Ascending aorta (tissue), 2 donors: Measurements from ENCODE around the gene WDR70. TPM values are rescaled to one million over a fixed set of nuclear protein-coding genes. Genes with fewer than 3 reads are reported as not detected.
"Not testable (repeated sequence)": the region's sequence is repeated elsewhere in the genome, so short reads cannot be mapped to it uniquely, and the experiment has no call there.

Source experiments
- DNase-seq, 2 donors: peaks; one replicate each; pipeline ENCODE4 v3.0.0-alpha.2; 2019; ENCODE audit warnings: low spot score in 2 of 2
- H3K27ac ChIP-seq, 2 donors: fragments of 200-600 bp; sonication (generic); one replicate each; pipeline ENCODE4 v1.5.1; 2016 to 2017; ENCODE audit warnings: mild to moderate bottlenecking in 1 of 2
- H3K27me3 ChIP-seq: fragments of 200-600 bp; sonication (generic); one replicate; pipeline ENCODE4 v1.5.1; 2017
- H3K36me3 ChIP-seq, 2 donors: fragments of 200-600 bp; sonication (generic); one replicate each; pipeline ENCODE4 v1.5.1; 2016
- H3K4me1 ChIP-seq, 2 donors: fragments of 200-600 bp; sonication (generic); one replicate each; pipeline ENCODE4 v1.5.1; 2016 to 2017; ENCODE audit warnings: mild to moderate bottlenecking in 1 of 2
- H3K4me3 ChIP-seq, 2 donors: fragments of 200-600 bp; sonication (generic); one replicate each; pipeline ENCODE4 v1.5.1; 2016 to 2017; ENCODE audit warnings: mild to moderate bottlenecking in 1 of 2
- H3K9me3 ChIP-seq, 2 donors: fragments of 200-600 bp; sonication (generic); one replicate each; pipeline ENCODE4 v1.5.1; 2016
- CTCF ChIP-seq, 3 experiments: fragments of 200-600 bp in 2 of 3; fragments of 450-650 bp in 1 of 3; sonication (generic) in 2 of 3; IDR thresholded peaks; one replicate each; pipeline ENCODE4 v1.5.1; 2016 to 2019; ENCODE audit warnings: antibody characterized with exemption in 3 of 3, mild to moderate bottlenecking in 1 of 3, moderate library complexity in 1 of 3
- intact Hi-C: fragments of 100-400 bp; cut with DNase I; formaldehyde crosslinking; loops from one replicate; pipeline ENCODE4 v1.15.1; 2023
- total RNA-seq: library from RNA; depleted of rRNA; stranded (reverse); fragments of >200 nt; gene quantifications from one replicate; pipeline ENCODE4 v1.1.0, GENCODE V29; 2016

Gene WDR70
- total RNA-seq, 1 donor from 2014 or later, result 8.7 TPM

DNA sequence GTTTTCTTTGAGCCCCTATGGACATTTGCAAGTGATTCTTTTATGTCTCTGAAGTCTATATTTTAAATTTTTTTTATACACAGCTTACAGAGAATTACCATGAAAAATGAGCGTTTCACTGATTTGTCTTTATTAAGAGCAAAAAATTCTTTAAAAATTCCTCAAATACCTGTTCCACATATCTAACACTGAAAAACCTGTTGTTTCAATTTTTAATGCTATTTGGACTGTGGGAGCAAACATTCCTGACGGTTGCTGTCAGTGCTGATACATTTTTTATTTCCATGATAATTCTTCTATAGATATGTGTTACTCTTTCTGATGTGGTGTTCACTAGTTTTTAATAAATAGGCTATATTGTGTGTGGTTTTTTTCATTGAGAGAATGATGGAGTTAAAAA is 261.0 kb downstream of the WDR70 start:
- Histone ChIP-seq H3K9me3 (peaks cover 0 to under 1% of the 10 kb centered on the region in 2 donors), H3K27me3 (no peaks in the 10 kb centered on the region), H3K27ac (no peak overlapping the region), H3K4me1 (no peaks in the 10 kb centered on the region), H3K36me3 (no peaks in the 10 kb centered on the region), H3K4me3 (no peak overlapping the region)
- intact Hi-C loops, result no loop called here
- DNase-seq, result no peak
- TF ChIP-seq CTCF (IDR thresholded peaks at IDR 0.05), result no peak

DNA sequence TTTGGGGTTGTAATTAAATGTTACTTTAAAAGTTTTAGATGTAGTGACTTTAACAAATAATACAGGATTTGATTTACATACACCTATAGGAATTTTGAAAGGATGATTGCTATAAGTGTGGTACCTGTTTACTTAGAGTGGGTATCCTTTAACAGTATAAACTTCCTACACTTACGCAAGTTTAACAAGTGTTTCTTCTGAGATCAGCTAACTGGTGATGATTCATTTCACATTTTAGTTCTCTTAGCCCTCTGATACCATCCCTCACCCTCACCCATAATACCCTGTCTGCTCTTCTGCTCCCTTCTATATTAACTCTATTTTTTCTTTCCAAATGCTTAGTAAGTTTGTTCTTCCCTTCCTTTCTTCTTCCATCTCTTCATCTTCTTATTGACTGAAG is 262.8 kb downstream of the WDR70 start:
- no peak for DNase-seq
- Histone ChIP-seq H3K4me3 (no peak overlapping the region), H3K36me3 (no peaks in the 10 kb centered on the region), H3K27ac (no peak overlapping the region), H3K9me3 (peaks cover 7 to 13% of the 10 kb centered on the region in 2 donors), H3K27me3 (no peaks in the 10 kb centered on the region), H3K4me1 (no peaks in the 10 kb centered on the region)
- TF ChIP-seq CTCF (IDR thresholded peaks at IDR 0.05), result no peak
- intact Hi-C loops, result no loop called here

DNA sequence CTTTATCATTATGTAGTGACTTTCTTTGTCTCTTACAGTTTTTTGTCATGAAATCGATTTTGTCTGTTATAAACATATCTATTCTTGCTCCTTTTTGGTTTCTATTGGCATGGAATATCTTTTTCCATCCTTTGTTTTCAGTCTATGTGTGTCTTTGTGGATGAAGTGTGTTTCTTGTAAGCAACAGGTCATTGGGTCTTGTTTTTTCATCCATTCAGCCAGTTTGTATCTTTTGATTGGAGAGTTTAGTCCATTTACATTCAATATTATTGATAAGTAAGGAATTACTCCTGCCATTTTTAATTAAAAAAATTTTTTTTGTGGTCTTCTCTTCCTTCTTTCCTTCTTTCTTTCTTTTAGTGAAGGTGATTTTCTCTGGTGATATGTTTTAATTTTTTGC is 266.6 kb downstream of the WDR70 start:
- no peak overlapping the region for H3K27ac ChIP-seq
- TF ChIP-seq CTCF (IDR thresholded peaks at IDR 0.05), result no peak
- DNase-seq, result no peak
- no peaks in the 10 kb centered on the region for H3K4me1 ChIP-seq
- H3K36me3 ChIP-seq, result no peaks in the 10 kb centered on the region
- H3K9me3 ChIP-seq, result peaks cover 7 to 13% of the 10 kb centered on the region in 2 donors
- no peaks in the 10 kb centered on the region for H3K27me3 ChIP-seq
- H3K4me3 ChIP-seq, result no peak overlapping the region
- intact Hi-C loops, result no loop called here

GRCh38 chr5:37654566-37654965 is 275.4 kb downstream of the WDR70 start:
- DNase-seq, H3K36me3 ChIP-seq, H3K4me1 ChIP-seq, intact Hi-C loops, H3K4me3 ChIP-seq, H3K27me3 ChIP-seq, H3K27ac ChIP-seq: not testable (repeated sequence)
- peaks cover 0 to 17% of the 10 kb centered on the region in 2 donors for H3K9me3 ChIP-seq

DNA sequence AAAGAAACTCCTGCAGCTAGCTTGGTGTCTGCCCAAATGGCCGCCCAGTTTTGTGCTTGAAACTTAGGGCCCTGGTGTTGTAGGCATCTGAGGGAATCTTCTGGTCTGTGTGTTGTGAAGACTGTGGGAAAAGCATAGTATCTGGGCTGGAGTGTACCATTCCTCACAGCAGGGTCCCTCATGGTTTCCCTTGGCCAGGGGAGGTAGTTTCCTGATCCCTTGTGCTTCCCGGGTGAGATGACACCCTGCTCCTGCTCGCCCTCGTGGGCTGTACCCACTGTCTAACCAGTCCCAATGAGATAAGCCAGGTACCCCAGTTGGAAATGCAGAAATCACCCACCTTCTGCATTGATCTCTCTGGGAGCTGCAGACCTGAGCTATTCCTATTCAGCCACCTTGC is 277.9 kb downstream of the WDR70 start:
- TF ChIP-seq CTCF (IDR thresholded peaks at IDR 0.05), result no peak
- Histone ChIP-seq H3K27me3 (no peaks in the 10 kb centered on the region), H3K36me3 (peaks cover 0 to 5% of the 10 kb centered on the region in 2 donors), H3K4me3 (no peak overlapping the region), H3K27ac (no peak overlapping the region), H3K9me3 (peaks cover 0 to 17% of the 10 kb centered on the region in 2 donors), H3K4me1 (no peaks in the 10 kb centered on the region)
- DNase-seq, result no peak
- intact Hi-C loops, result no loop called here

GRCh38 chr5:37658440-37658839 is 279.3 kb downstream of the WDR70 start:
- no peak for TF ChIP-seq CTCF (IDR thresholded peaks at IDR 0.05)
- Histone ChIP-seq H3K36me3 (peaks cover 0 to 5% of the 10 kb centered on the region in 2 donors), H3K9me3 (peaks cover 0 to 8% of the 10 kb centered on the region in 2 donors), H3K27me3 (no peaks in the 10 kb centered on the region), H3K4me3 (no peak overlapping the region), H3K27ac (no peak overlapping the region), H3K4me1 (no peaks in the 10 kb centered on the region)
- no peak for DNase-seq
- intact Hi-C loops, result no loop called here
